A673 (cell line): ENCODE results near the gene ATL1. TPM values are rescaled to one million over a fixed set of nuclear protein-coding genes. Genes with fewer than 3 reads are reported as not detected.
A peak's percentile ranks its signal among the peaks of the same experiment; 100 is the strongest.

Source experiments
- BruUV-seq: library from RNA; stranded (reverse); fragments of 400-500 nt; replicated peaks from 2 replicates; lab custom pipeline; 2021; lab: Mats Ljungman, UMichigan
- CTCF ChIA-PET: fragments of 300-600 bp; sonication (Branson Sonifier 250); formaldehyde crosslinking; loops from one replicate; lab custom pipeline; 2022; ENCODE audit warnings: antibody characterized with exemption; lab: Charles Lee
- POLR2A ChIA-PET: fragments of 300-600 bp; sonication (Branson Sonifier 250); formaldehyde crosslinking; loops from one replicate; lab custom pipeline; 2022; ENCODE audit warnings: antibody characterized with exemption; ENCODE audit not compliant: low non-redundant PET; lab: Charles Lee
- DNase-seq: peaks from one replicate; pipeline ENCODE4 v3.0.0-alpha.2; 2015; ENCODE audit warnings: low spot score
- H3K27ac ChIP-seq: fragments of 200-600 bp; sonication (generic); 2 replicates; pipeline ENCODE4 v1.5.1; 2016; ENCODE audit warnings: mixed run types, low read depth, mild to moderate bottlenecking, mixed read lengths, antibody characterized with exemption, low read length; ENCODE audit not compliant: poor library complexity, severe bottlenecking
- H3K27me3 ChIP-seq: fragments of 200-600 bp; sonication (generic); replicated peaks from 2 replicates; pipeline ENCODE4 v1.6.1; 2017; ENCODE audit warnings: mixed run types, low read depth, mild to moderate bottlenecking, mixed read lengths, antibody characterized with exemption, low read length; ENCODE audit not compliant: insufficient read depth, poor library complexity
- H3K36me3 ChIP-seq: fragments of 200-600 bp; sonication (generic); 2 replicates; pipeline ENCODE4 v1.6.1; 2016; ENCODE audit warnings: mixed run types, mild to moderate bottlenecking, mixed read lengths, antibody characterized with exemption, low read length; ENCODE audit not compliant: insufficient read depth, poor library complexity, severe bottlenecking
- H3K4me1 ChIP-seq: fragments of 200-600 bp; sonication (generic); 2 replicates; pipeline ENCODE4 v1.6.1; 2017; ENCODE audit warnings: mixed run types, mild to moderate bottlenecking, mixed read lengths, antibody characterized with exemption, low read length; ENCODE audit not compliant: insufficient read depth, poor library complexity, severe bottlenecking
- H3K4me3 ChIP-seq: fragments of 200-600 bp; sonication (generic); 2 replicates; pipeline ENCODE4 v1.5.1; 2016; ENCODE audit warnings: low read depth, mixed run types, mild to moderate bottlenecking, mixed read lengths, low read length; ENCODE audit not compliant: poor library complexity, severe bottlenecking
- H3K9me3 ChIP-seq: fragments of 200-600 bp; sonication (generic); 2 replicates; pipeline ENCODE4 v1.6.1; 2016; ENCODE audit warnings: mixed run types, low read depth, mild to moderate bottlenecking, mixed read lengths, antibody characterized with exemption, low read length; ENCODE audit not compliant: poor library complexity, severe bottlenecking
- CTCF ChIP-seq: fragments of 300-800, 200-600 bp; sonication (generic); conservative IDR thresholded peaks from 2 replicates; pipeline ENCODE4 v1.5.1; 2017; ENCODE audit warnings: low read depth, mild to moderate bottlenecking, antibody characterized with exemption, low read length, moderate library complexity, mixed read lengths
- EZH2 ChIP-seq: fragments of 200-600 bp; sonication (generic); IDR thresholded peaks from 2 replicates; pipeline ENCODE4 v1.6.1; 2017; ENCODE audit warnings: borderline replicate concordance, low read depth, mild to moderate bottlenecking, mixed read lengths, antibody characterized with exemption, low read length; ENCODE audit not compliant: poor library complexity, severe bottlenecking
- intact Hi-C: fragments of 100-400 bp; cut with micrococcal nuclease; formaldehyde crosslinking; loops from one replicate; pipeline ENCODE4 v1.10.0; 2022; ENCODE audit not compliant: unreplicated experiment
- total RNA-seq: library from RNA; stranded (reverse); gene quantifications from 2 replicates; pipeline ENCODE4 v1.2.3, GENCODE V29; 2021

ATL1 gene
- total RNA-seq, 1 experiment from 2014 or later: 9.8 TPM

- BruUV-seq: no TSS peak
- DNase-seq: no peak
- POLR2A ChIA-PET: no interaction called here
- CTCF ChIA-PET: no interaction called here
- peaks cover 18% of the 10 kb centered on the region for H3K4me1 ChIP-seq
- H3K36me3 ChIP-seq: no peaks in the 10 kb centered on the region
- TF ChIP-seq CTCF (no peak), EZH2 (no peak)
- intact Hi-C loops: loop anchor here (5.0 kb wide), 4 partner anchors 189 to 664 kb away; no protein-coding TSS in a partner anchor
- H3K4me3 ChIP-seq: peak overlapping the region; percentile 91
- H3K9me3 ChIP-seq: no peaks in the 10 kb centered on the region
- no peak overlapping the region for H3K27ac ChIP-seq
- no peaks in the 10 kb centered on the region for H3K27me3 ChIP-seq
These were observed 29.1 kb upstream of the ATL1 start for GRCh38 chr14:50530794-50531365.

GRCh38 chr14:50531595-50532501 lies 28.1 kb upstream of the ATL1 start:
- H3K4me3 ChIP-seq: peak overlapping the region; percentile 91
- H3K9me3 ChIP-seq: no peaks in the 10 kb centered on the region
- ChIA-PET POLR2A (interaction anchor here (0.5 kb wide), 1 partner anchor 13 kb away, joined by 3 read pairs; no protein-coding TSS in a partner anchor), CTCF (interaction anchor here (0.6 to 1.3 kb wide), 4 partner anchors 121 to 231 kb away, joined by 3 to 6 read pairs (median 4); no protein-coding TSS in a partner anchor)
- H3K27me3 ChIP-seq: no peaks in the 10 kb centered on the region
- TF ChIP-seq EZH2: no peak
- TF ChIP-seq CTCF: no peak
- peaks cover 18% of the 10 kb centered on the region for H3K4me1 ChIP-seq
- H3K27ac ChIP-seq: peak overlapping the region; percentile 90
- intact Hi-C loops: loop anchor here (1.0 to 5.0 kb wide), 6 partner anchors 190 to 897 kb away; partner anchors contain the start of gene DNAAF2
- BruUV-seq: no TSS peak
- peak; percentile 65 for DNase-seq
- H3K36me3 ChIP-seq: no peaks in the 10 kb centered on the region

- no peaks in the 10 kb centered on the region for H3K36me3 ChIP-seq
- H3K27me3 ChIP-seq: no peaks in the 10 kb centered on the region
- POLR2A ChIA-PET: interaction anchor here (0.5 kb wide), 1 partner anchor 12 kb away, joined by 3 read pairs; no protein-coding TSS in a partner anchor
- H3K27ac ChIP-seq: peak within 1 kb of the TSS; percentile 90
- H3K9me3 ChIP-seq: peaks cover under 1% of the 10 kb centered on the region
- peak within 1 kb of the TSS; percentile 91 for H3K4me3 ChIP-seq
- BruUV-seq: no TSS peak
- H3K4me1 ChIP-seq: peaks cover 18% of the 10 kb centered on the region
- intact Hi-C loops: loop anchor here (1.0 to 5.0 kb wide), 6 partner anchors 190 to 898 kb away; partner anchors contain the start of gene DNAAF2
- peak; percentile 88 for TF ChIP-seq CTCF
- TF ChIP-seq EZH2: no peak
- DNase-seq: peak; percentile 95
- CTCF ChIA-PET: interaction anchor here (0.6 to 1.3 kb wide), 4 partner anchors 122 to 230 kb away, joined by 3 to 6 read pairs (median 4); no protein-coding TSS in a partner anchor
These were observed 27.3 kb upstream of the ATL1 start, which contains the start of gene MAP4K5 for GRCh38 chr14:50532502-50533240. Gene MAP4K5 (minus strand): TSS chr14:50532569. CDS start chr14:50532049, 520 bp downstream.
